ENCODE data around the gene MSRB3. TPM values are rescaled to one million over a fixed set of nuclear protein-coding genes. Genes with fewer than 3 reads are reported as not detected.

Gene MSRB3
- total and polyA plus RNA-seq, 10 donors: 4.3 to 64.4 (median 19.7) TPM

DNA sequence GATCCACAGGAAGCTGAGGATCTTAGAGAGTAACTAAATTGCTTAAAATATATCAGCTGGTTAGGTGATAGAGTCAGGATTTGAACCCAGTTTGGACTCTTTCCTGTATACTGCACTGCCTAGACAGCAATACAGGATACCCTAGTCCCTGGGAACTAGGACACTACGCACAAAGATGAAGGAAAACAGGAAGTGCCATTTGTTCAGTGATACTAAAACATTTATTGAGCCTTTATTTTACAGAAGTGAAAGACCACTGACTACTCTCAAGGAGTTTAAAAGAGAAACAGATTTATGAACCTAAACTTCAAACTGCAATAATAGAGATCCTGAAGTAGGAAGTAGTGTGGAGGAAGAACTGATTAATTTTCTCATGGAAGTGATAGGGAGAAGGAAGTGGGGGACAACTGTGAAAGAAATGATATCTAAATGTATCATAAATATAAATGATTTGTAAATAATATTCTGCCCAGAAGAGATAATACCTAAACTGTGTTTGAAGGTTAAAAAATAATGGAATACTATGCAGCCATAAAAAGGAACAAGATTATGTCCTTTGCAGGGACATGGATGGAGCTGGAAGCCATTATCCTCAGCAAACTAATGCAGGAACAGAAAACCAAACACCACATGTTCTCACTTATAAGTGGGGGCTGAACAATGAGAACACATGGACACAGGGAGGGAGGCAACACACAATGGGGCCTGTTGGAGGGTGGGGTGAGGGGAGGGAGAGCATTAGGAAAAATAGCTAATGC lies 18.2 kb downstream of the MSRB3 start:
- H3K4me3 ChIP-seq: no peak overlapping the region
- no peaks in the 10 kb centered on the region for H3K36me3 ChIP-seq
- peaks cover 0 to 8% (median 0%) of the 10 kb centered on the region in 6 donors for H3K4me1 ChIP-seq
- H3K27ac ChIP-seq: no peak overlapping the region
- H3K27me3 ChIP-seq (replicated peaks in 1 of 7): no peaks in the 10 kb centered on the region
- WGBS, 5 donors: 21 to 35% (median 32%) methylated on average over 1 of the region's 1 CpG
- DNase-seq: no peak
- intact Hi-C loops (cut with DNase I; ENCODE audit: low total_unique reads): no loop called here
- no peaks in the 10 kb centered on the region for H3K9me3 ChIP-seq
- TF ChIP-seq, protein P1, sequence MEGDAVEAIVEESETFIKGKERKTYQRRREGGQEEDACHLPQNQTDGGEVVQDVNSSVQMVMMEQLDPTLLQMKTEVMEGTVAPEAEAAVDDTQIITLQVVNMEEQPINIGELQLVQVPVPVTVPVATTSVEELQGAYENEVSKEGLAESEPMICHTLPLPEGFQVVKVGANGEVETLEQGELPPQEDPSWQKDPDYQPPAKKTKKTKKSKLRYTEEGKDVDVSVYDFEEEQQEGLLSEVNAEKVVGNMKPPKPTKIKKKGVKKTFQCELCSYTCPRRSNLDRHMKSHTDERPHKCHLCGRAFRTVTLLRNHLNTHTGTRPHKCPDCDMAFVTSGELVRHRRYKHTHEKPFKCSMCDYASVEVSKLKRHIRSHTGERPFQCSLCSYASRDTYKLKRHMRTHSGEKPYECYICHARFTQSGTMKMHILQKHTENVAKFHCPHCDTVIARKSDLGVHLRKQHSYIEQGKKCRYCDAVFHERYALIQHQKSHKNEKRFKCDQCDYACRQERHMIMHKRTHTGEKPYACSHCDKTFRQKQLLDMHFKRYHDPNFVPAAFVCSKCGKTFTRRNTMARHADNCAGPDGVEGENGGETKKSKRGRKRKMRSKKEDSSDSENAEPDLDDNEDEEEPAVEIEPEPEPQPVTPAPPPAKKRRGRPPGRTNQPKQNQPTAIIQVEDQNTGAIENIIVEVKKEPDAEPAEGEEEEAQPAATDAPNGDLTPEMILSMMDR (IDR thresholded peaks at IDR 0.05 in 8 of 11, conservative IDR thresholded peaks at IDR 0.05 in 3 of 11): no peak
- TF ChIP-seq POLR2A (IDR thresholded peaks at IDR 0.05): no peak
- TF ChIP-seq POLR2AphosphoS5 (IDR thresholded peaks at IDR 0.05): no peak

DNA sequence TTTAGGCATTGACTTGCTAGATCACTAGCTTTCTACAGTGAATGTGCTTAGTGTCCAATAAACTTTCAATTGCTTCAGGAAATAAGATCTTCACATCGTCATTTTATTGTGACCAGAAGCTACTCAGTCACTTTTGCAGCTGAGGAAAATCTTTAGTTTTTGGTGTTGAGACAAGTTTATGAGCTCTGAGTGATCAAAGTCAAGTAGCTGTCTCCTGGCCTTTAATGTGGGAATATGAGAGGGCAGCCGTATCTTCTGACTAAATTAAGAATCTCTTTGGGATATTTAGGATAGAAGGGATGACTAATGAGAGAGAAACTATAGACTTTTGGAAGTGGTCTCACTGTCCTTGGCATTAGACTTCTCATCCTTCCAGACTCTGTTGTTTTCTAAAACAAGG lies 21.6 kb downstream of the MSRB3 start:
- Histone ChIP-seq H3K4me1 (peaks cover 0 to 8% (median 0%) of the 10 kb centered on the region in 6 donors), H3K9me3 (no peaks in the 10 kb centered on the region), H3K4me3 (no peak overlapping the region), H3K36me3 (no peaks in the 10 kb centered on the region), H3K27me3 (replicated peaks in 1 of 7) (no peaks in the 10 kb centered on the region), H3K27ac (no peak overlapping the region)
- intact Hi-C loops (cut with DNase I; ENCODE audit: low total_unique reads): no loop called here
- TF ChIP-seq, protein P1 (IDR thresholded peaks at IDR 0.05 in 8 of 11, conservative IDR thresholded peaks at IDR 0.05 in 3 of 11): no peak
- DNase-seq: no peak
- WGBS, 5 donors: 37 to 63% (median 57%) methylated on average over 2 of the region's 2 CpGs

DNA sequence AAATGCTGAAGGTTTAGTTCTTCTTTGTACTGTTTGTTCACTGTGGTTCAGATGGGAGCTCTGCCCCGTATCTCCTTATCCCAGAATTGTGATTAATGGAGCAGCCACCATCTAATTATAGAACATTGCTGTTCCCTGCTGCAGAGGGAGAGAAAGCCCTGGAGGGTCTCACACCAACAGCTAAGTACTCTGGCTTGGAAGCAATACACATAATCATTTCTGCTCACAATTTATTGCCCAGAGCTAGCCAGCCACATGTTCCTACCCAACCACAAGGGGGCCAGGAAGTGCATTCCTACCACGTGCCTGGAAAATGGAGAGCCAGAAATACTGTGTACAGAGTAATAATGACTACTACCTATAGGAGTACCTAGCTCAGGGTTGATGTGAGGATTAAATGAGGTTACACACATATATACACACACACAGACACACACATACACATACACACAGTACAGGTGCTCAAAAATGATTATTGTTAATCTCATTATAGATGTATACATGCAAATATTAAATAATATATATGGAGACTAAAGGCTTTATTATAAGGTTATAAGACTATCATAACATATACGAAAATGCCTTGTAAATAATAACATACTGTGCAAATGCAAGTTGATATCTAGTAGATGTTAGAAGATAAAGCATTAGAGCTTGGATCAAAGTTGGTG lies 22.3 kb downstream of the MSRB3 start:
- H3K9me3 ChIP-seq: no peaks in the 10 kb centered on the region
- no peak overlapping the region for H3K27ac ChIP-seq
- no peak overlapping the region for H3K4me3 ChIP-seq
- DNase-seq: no peak
- no peaks in the 10 kb centered on the region for H3K36me3 ChIP-seq
- intact Hi-C loops (cut with DNase I; ENCODE audit: low total_unique reads): no loop called here
- H3K27me3 ChIP-seq (replicated peaks in 1 of 7): no peaks in the 10 kb centered on the region
- WGBS, 5 donors: 52 to 71% (median 56%) methylated on average over 3 of the region's 3 CpGs
- TF ChIP-seq POLR2A (IDR thresholded peaks at IDR 0.05): no peak
- TF ChIP-seq, protein P1 (IDR thresholded peaks at IDR 0.05 in 8 of 11, conservative IDR thresholded peaks at IDR 0.05 in 3 of 11): peak in 1 of 11 experiments; percentile 18
- peaks cover 0 to 8% (median 0%) of the 10 kb centered on the region in 6 donors for H3K4me1 ChIP-seq

DNA sequence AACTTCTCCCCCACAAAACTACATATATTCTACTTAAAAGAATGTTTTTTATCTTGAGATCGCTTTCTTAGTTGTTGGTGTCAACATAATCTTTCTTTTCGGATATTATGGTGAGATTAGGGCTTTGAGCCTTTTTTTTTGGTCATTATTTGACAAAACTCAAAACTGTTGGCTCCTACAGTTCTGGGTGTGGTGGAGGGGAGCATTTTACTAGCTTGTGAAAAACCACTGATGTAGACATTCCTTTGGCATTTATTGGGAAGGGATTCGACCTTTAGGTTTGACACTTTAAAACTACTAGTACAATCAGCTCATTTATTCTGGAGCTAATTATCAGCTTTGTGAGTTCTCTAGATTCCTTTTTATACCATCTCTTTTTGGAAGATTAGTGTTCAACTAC lies 24.4 kb downstream of the MSRB3 start:
- no peak for DNase-seq
- Histone ChIP-seq H3K4me1 (peaks cover 9 to 22% (median 12%) of the 10 kb centered on the region in 6 donors), H3K36me3 (no peaks in the 10 kb centered on the region), H3K4me3 (no peak overlapping the region), H3K9me3 (no peaks in the 10 kb centered on the region), H3K27ac (no peak overlapping the region), H3K27me3 (replicated peaks in 1 of 7) (no peaks in the 10 kb centered on the region)
- WGBS, 5 donors: 67 to 88% (median 84%) methylated on average over 3 of the region's 3 CpGs
- TF ChIP-seq, protein P1 (IDR thresholded peaks at IDR 0.05 in 8 of 11, conservative IDR thresholded peaks at IDR 0.05 in 3 of 11): no peak
- TF ChIP-seq POLR2A (IDR thresholded peaks at IDR 0.05) (no peak), POLR2AphosphoS5 (IDR thresholded peaks at IDR 0.05) (no peak)
- intact Hi-C loops (cut with DNase I; ENCODE audit: low total_unique reads): no loop called here
